HPDE6-E6E7 (cell line): Measurements from ENCODE around the gene FLACC1.

Experiments used
- DNase-seq: peaks from one replicate; pipeline ENCODE4 v3.0.0; 2011; ENCODE audit warnings: missing footprints; ENCODE audit errors: extremely low spot score

FLACC1 gene

GRCh38 chr2:201276511-201276910 lies 80.6 kb downstream of the FLACC1 start:
- DNase-seq = no peak

GRCh38 chr2:201275990-201276389 lies 81.2 kb downstream of the FLACC1 start:
- DNase-seq = no peak

DNA sequence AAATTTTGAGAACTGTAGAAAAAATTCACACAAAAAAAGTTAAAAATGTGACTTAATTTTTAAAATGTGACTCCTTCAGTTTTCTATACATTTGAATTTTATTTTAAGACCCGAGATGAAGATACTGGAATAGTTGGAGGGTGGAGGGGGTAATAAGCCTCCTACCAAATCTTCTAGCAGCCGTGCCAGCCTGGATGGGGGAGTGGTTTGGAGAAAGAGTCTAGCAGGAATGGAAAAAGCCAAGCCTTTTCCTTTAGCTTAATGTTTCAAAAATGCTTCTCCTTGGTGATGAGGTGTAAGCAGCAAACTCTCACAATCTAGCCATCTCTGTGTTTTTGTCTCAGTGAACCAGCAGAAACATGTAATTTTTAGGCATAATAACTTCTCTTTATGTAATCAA lies 82.1 kb downstream of the FLACC1 start:
- no peak for DNase-seq

DNA sequence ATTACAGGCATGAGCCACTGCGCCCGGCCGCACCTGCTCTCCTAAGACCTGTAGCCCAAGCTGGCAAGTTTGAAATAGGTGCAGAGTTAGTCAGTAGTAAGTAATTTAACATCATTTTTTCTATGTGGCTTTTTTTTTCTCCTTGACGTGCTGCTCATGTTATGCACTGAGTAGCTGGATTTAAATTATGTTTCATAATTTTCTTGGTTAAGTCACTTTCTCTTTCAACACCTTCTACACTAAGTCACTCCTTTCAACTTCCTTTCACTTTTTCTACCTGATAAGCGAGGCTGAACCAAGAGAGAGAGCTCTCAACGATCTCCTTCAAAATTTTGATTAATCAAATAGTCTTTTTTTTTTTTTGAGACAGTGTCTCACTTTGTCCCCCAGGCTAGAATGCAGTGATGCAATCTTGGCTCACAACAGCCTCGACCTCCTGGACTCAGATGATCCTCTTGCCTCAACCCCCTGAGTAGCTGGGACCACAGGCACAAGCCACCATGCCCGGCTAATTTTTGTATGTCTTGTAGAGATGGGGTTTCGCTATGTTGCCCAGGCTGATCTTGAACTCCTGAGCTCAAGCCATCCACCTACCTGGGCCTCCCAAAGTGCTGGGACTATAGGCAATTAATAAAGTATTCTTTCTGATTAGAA lies 83.7 kb downstream of the FLACC1 start:
- no peak for DNase-seq

DNA sequence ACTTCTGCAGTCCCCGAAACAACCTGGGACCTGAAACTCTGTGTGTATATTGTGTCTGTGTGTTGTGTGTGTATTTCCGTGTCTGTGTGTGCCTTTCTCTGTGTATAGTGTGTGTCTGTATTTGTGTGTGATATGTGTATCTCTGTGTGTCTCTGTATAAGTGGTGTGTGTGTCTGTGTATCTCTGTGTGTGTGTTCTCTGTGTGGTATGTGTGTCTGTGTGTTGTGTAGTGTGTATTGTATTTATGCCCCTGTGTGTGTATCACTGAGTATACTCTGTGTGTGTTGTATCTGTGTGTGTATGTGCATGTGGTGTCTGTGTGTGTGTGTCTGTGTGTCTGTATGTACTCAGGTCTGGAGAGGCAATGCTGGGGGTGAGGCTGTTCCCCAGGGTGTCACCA lies 85.2 kb downstream of the FLACC1 start:
- no peak for DNase-seq

DNA sequence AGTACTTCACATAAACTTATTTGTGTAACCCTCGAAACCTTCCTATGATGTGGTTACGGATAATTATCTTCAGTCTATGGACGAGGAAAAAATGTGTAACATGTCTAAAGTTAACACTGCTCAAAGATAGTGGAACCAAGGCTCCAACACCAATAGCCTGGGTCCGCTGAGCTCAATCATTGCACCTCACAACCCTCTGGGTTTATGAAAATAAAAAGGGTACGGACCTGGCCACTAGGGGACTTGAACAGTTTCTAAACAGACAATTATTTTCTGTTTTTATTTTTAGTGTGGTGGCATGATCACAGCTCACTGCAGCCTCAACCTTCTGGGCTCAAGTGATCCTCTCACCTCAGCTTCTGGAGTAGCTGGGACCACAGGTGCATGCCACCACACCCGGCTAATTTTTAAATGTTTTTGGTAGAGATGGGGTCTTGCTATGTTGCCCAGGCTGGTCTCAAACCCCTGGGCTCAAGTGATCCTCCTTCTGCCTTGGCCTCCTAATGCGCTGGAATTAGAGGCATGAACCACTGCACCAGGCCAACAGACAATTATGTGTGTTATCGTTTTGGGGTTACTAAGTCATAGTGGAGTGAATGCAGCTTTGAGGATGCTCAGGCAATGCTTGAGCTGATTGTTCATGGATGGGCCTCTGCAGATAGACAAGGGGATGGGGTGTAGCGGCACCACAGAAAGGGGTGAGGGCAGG lies 86.7 kb downstream of the FLACC1 start:
- DNase-seq = no peak

GRCh38 chr2:201269764-201270163 lies 87.4 kb downstream of the FLACC1 start:
- no peak for DNase-seq

- DNase-seq = no peak
These were observed 89.7 kb downstream of the FLACC1 start for GRCh38 chr2:201267278-201268030.

- DNase-seq = no peak
These were observed 90.5 kb downstream of the FLACC1 start for GRCh38 chr2:201266629-201267028.

GRCh38 chr2:201264472-201265173 lies 92.5 kb downstream of the FLACC1 start:
- DNase-seq = no peak

- no peak for DNase-seq
These were observed 93.4 kb downstream of the FLACC1 start for GRCh38 chr2:201263779-201264178.

DNA sequence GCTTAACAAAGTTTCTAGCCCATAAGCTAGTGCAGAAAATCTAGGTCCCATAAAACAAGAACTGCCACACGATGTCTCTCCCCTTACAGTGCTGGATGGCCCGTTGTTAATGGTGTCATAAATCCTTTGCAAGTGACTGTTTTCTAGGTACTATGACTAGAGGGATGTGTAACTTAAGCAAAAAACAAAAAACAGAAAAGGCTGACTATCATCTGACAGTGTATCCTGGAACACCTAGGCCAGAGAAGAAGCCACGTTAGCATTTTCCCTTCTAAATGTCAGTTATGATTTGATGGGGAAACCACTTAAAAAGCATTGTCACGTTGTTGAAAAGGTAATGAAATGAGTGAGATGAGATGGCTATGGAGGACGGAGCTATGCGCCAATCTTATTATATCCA lies 94.4 kb downstream of the FLACC1 start:
- no peak for DNase-seq

DNA sequence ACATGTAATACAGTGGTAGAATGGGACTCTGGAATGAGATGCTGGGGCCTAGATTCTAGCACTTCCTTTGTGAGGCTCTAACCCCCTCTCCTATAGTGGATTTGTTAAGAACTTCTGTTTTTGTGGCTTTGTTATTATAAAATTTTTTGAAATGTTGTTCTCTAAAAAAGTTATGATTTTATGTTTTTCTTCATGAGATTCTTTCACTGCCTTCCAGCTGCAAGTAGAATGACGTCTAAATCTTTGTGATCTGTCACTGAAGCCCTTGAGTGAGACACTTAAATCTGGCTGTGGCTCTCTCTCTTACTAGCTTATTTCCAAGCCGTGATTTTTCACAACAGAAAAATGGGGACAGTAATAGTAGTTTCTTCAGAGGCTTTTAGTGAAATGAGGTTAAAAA lies 95.2 kb downstream of the FLACC1 start:
- no peak for DNase-seq

- DNase-seq = no peak
These were observed 95.7 kb downstream of the FLACC1 start for GRCh38 chr2:201261471-201261870.

- peak; percentile 43 for DNase-seq
These were observed 96.8 kb downstream of the FLACC1 start, which contains the start of gene CASP8 for GRCh38 chr2:201260302-201260800. Gene CASP8 (plus strand): TSS chr2:201260536. CDS start chr2:201266487, 5,951 bp downstream.

GRCh38 chr2:201258666-201259615 lies 98.2 kb downstream of the FLACC1 start:
- no peak for DNase-seq

GRCh38 chr2:201257956-201258665 lies 99.0 kb downstream of the FLACC1 start:
- DNase-seq = peak; percentile 79

- peak; percentile 69 for DNase-seq
These were observed 99.7 kb downstream of the FLACC1 start for GRCh38 chr2:201257381-201257955.

- DNase-seq = no peak
These were observed 101.1 kb downstream of the FLACC1 start for GRCh38 chr2:201256082-201256481.
